ENCODE results near the gene SOX8. TPM values are rescaled to one million over a fixed set of nuclear protein-coding genes. Genes with fewer than 3 reads are reported as not detected.

SOX8 gene
- total RNA-seq, 1 donor from 2014 or later: 0.75 TPM

DNA sequence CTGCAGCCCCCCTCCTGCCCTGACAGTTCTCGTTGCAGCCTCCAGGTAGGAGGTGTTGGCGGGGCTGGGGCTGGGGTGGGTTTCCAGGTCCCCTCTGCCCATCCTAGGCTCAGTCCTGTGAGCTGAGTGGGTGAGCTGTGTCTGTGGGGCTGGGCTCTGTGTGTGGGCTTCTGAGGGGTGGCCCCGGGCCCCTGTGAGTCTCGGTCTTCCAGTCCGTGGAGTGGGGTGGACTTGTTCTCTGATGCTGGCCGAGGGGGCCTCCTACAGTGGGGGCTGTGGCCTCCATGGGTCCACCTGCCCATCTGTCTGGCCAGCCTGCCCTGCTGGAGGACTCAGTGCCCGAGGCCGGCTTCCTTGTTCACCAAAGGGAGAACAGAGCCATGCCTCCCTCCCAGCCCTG, 32.7 kb downstream of the SOX8 start:
- Histone ChIP-seq H3K36me3 (no peaks in the 10 kb centered on the region), H2AFZ (replicated peaks) (no peak overlapping the region), H3K27ac (no peak overlapping the region), H3K9me3 (ENCODE audit: low read depth) (no peaks in the 10 kb centered on the region), H3K9ac (no peak overlapping the region), H3K4me1 (peaks cover 7% of the 10 kb centered on the region), H3K79me2 (ENCODE audit: low read depth) (no peaks in the 10 kb centered on the region), H3F3A (ENCODE audit: low read depth) (peaks cover 12% of the 10 kb centered on the region), H3K4me2 (no peak overlapping the region), H3K4me3 (no peak overlapping the region), H4K20me1 (ENCODE audit: low read depth) (peaks cover 11% of the 10 kb centered on the region), H3K27me3 (no peaks in the 10 kb centered on the region)
- Mint-ChIP-seq H3K27me3 (ENCODE audit: insufficient read depth, low read depth) (peaks cover 27% of the 10 kb centered on the region), H3K4me3 (no peak overlapping the region), H3K9me3 (no peaks in the 10 kb centered on the region), H3K27ac (no peak overlapping the region), H3K36me3 (no peaks in the 10 kb centered on the region), H3K4me1 (peaks cover 25% of the 10 kb centered on the region)
- DNase-seq (ENCODE audit: low spot score): no peak
- TF ChIP-seq EZH2 (IDR thresholded peaks at IDR 0.05) (no peak), EZH2phosphoT487 (IDR thresholded peaks at IDR 0.05) (no peak)
- TF ChIP-seq, protein P1, sequence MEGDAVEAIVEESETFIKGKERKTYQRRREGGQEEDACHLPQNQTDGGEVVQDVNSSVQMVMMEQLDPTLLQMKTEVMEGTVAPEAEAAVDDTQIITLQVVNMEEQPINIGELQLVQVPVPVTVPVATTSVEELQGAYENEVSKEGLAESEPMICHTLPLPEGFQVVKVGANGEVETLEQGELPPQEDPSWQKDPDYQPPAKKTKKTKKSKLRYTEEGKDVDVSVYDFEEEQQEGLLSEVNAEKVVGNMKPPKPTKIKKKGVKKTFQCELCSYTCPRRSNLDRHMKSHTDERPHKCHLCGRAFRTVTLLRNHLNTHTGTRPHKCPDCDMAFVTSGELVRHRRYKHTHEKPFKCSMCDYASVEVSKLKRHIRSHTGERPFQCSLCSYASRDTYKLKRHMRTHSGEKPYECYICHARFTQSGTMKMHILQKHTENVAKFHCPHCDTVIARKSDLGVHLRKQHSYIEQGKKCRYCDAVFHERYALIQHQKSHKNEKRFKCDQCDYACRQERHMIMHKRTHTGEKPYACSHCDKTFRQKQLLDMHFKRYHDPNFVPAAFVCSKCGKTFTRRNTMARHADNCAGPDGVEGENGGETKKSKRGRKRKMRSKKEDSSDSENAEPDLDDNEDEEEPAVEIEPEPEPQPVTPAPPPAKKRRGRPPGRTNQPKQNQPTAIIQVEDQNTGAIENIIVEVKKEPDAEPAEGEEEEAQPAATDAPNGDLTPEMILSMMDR (IDR thresholded peaks at IDR 0.05): no peak

DNA sequence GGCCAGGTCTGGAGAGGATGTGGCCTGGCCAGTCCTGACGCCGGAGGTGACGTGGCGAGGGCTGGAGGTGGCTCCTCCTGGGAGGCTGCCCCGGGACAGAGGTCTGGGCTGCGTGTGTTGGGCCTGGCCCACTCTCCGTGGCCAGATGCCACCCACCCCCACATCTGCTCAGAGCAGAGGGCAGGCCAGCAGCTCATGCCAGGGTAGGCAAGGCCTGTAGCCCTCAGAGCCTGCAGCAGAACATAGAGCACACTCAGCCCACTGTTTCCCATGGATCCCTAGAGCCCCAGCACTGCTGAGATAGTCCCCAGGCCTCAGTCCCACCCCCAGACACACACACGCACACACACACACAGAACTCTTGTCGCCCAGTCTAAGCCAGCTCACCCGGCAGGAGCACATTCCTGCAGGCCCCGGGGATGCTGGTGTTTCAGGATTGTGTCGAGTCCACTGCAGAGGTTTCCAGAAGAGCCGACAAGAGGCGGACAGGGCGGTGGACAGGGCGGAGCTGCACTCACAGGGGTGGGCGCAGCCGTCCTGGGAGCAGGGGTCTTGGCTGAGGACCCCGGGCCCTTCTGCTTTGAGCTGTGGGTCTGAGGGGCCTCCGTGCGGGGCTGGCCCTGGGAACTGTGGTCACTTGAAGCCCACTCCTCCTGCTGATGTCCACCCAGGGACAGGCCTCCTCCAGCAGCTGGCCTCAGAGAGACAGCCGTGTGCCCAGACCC, 33.4 kb downstream of the SOX8 start:
- no peaks in the 10 kb centered on the region for H3K36me3 ChIP-seq
- no peaks in the 10 kb centered on the region for H3K9me3 ChIP-seq (ENCODE audit: low read depth)
- peaks cover 12% of the 10 kb centered on the region for H3K4me1 ChIP-seq
- no peak overlapping the region for H3K9ac ChIP-seq
- no peaks in the 10 kb centered on the region for H3K9me3 Mint-ChIP-seq
- no peak overlapping the region for H3K27ac ChIP-seq
- H3F3A ChIP-seq (ENCODE audit: low read depth): peaks cover 18% of the 10 kb centered on the region
- H2AFZ ChIP-seq (replicated peaks): no peak overlapping the region
- peaks cover 24% of the 10 kb centered on the region for H3K27me3 Mint-ChIP-seq (ENCODE audit: insufficient read depth, low read depth)
- H4K20me1 ChIP-seq (ENCODE audit: low read depth): peaks cover 16% of the 10 kb centered on the region
- no peaks in the 10 kb centered on the region for H3K27me3 ChIP-seq
- no peaks in the 10 kb centered on the region for H3K36me3 Mint-ChIP-seq
- no peak overlapping the region for H3K4me3 ChIP-seq
- no peak for TF ChIP-seq EZH2 (IDR thresholded peaks at IDR 0.05)
- DNase-seq (ENCODE audit: low spot score): peak; percentile 67
- no peak overlapping the region for H3K4me3 Mint-ChIP-seq
- H3K27ac Mint-ChIP-seq: peak overlapping the region; percentile 57
- H3K4me2 ChIP-seq: no peak overlapping the region
- no peaks in the 10 kb centered on the region for H3K79me2 ChIP-seq (ENCODE audit: low read depth)
- peaks cover 29% of the 10 kb centered on the region for H3K4me1 Mint-ChIP-seq

DNA sequence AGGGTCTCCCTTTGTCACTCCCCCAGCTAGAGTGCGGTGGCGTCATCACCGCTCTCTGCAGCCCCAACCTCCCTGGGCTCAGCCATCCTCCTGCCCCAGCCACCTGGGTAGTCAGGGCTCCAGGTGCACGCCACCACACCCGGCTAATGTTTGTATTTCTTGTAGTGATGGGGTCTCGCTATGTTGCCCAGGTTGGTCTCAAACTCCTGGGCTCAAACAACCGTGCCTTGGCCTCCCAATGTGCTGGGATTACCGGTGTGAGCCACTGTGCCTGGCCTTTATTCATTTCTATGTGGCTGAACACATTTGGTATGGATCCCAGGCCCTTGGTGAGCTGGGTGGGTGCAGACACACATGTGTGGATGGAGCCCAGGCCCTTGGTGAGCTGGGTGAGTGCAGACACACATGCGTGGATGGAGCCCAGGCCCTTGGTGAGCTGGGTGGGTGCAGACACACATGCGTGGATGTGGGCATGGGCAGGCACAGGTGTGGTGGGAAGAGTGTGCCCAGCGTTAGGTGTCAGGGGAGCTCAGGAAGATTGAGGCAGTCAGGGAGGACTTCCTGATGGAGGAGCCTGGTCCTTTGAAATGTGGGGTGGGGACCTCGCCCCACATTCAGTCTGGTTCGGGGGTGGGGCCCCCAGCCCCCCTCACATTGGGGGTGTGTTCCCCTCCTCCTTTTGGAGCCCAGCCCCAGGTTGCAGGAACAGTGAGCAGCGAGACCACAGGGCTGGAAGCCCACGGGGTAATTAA, 37.1 kb downstream of the SOX8 start:
- Histone ChIP-seq H3K36me3 (no peaks in the 10 kb centered on the region), H3K9ac (no peak overlapping the region), H3K79me2 (ENCODE audit: low read depth) (no peaks in the 10 kb centered on the region), H3K4me3 (no peak overlapping the region), H3K9me3 (ENCODE audit: low read depth) (no peaks in the 10 kb centered on the region), H3K4me1 (peaks cover 23% of the 10 kb centered on the region), H3F3A (ENCODE audit: low read depth) (peaks cover 22% of the 10 kb centered on the region), H3K27ac (peak overlapping the region; percentile 63), H3K27me3 (no peaks in the 10 kb centered on the region), H2AFZ (replicated peaks) (no peak overlapping the region), H4K20me1 (ENCODE audit: low read depth) (peaks cover 20% of the 10 kb centered on the region), H3K4me2 (peak overlapping the region; percentile 57)
- peaks cover 24% of the 10 kb centered on the region for H3K27me3 Mint-ChIP-seq (ENCODE audit: insufficient read depth, low read depth)
- H3K9me3 Mint-ChIP-seq: no peaks in the 10 kb centered on the region
- H3K4me3 Mint-ChIP-seq: peak overlapping the region; percentile 73
- H3K36me3 Mint-ChIP-seq: no peaks in the 10 kb centered on the region
- peaks cover 29% of the 10 kb centered on the region for H3K4me1 Mint-ChIP-seq
- peak overlapping the region; percentile 90 for H3K27ac Mint-ChIP-seq
- TF ChIP-seq, protein P1 (IDR thresholded peaks at IDR 0.05): no peak
- DNase-seq (ENCODE audit: low spot score): no peak

Measured in neural progenitor cell (in vitro differentiated cells).